GM18508 (cell line): Measurements from ENCODE around the gene MSX2.

Experiments used
- ATAC-seq: cut with Tn5 transposase; IDR thresholded peaks from one replicate; pipeline ENCODE4 v1.9.1; 2021; ENCODE audit warnings: moderate number of reproducible peaks; ENCODE audit not compliant: insufficient read depth, unreplicated experiment

MSX2 gene

DNA sequence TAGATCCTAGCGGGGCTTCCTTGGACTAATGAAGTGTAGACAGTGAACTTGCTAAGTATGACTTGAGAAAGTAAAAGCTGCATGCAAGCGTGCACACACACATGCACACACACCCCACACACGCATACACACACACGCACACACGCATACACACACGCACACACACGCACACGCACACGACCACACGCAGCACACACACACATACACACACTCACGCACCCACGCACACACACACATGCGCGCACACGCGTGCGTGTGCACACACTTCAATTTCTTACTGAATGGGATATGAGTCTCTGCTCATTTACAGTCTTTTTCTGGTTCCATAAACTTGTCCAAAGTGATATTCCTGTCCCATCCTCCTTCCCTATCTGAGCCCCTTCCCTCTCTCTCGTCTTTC, 41.2 kb downstream of the MSX2 start:
- ATAC-seq = no peak

DNA sequence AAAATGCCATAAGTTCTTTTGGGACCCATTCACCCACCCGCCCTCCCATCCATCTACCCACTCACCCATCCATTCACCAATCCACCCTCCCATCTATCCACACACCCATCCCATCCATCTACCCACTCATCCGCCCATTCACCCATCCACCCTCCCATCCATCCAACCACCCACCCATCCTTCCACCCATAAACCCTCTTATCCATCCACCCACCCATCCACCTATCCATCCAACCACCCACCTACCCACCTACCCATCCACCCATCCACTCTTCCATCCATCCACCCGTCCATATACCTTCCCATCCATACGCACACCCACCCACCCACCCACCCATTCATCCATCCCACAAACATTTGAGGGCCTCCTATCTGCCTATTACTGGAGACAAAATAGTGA, 43.3 kb downstream of the MSX2 start:
- no peak for ATAC-seq

DNA sequence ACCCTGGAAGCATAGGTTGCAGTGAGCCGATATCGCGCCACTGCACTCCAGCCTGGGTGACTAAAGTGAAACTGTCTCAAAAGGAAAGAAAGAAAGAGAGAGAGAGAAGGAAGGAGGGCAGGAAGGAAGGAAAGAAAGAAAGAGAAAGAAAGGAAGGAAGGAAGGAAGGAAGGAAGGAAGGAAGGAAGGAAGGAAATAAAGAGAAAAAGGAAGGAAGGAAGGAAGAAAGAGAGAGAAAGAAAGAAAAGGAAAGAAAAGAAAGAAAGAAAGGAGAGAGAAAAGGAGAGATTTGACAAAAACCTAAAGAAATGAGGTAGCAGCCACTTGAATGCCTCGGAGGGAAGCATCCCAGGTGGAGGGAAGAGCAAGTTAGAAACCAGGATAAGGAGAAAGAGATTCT, 44.6 kb downstream of the MSX2 start:
- ATAC-seq = no peak

DNA sequence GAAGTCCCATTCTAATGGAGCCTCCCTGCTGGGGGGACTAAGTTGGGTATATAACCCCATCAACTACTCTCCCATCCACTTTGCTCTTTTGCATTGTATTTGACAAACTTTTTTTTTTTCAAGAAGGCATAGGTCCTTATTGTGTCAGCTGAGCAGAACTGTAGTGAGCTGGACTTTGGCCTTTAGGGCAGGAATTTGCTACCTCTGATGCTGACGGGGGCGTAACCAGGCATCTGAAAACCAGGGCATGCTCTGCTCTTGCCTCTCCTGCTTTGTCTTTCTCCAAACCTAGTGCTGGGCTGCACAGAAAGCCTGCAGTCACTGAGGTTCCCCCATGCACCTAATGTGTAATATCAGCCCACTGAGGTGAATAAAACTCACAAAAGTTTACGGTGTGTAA, 49.0 kb downstream of the MSX2 start:
- no peak for ATAC-seq

- no peak for ATAC-seq
These were observed 50.7 kb downstream of the MSX2 start for GRCh38 chr5:174775081-174775480.

- no peak for ATAC-seq
These were observed 52.7 kb downstream of the MSX2 start for GRCh38 chr5:174777111-174777510.

- ATAC-seq = no peak
These were observed 53.2 kb downstream of the MSX2 start for GRCh38 chr5:174777583-174777982.
